ENCODE measurements around the gene OR5AK2.

GRCh38 chr11:57031556-57031955, 42.8 kb downstream of the OR5AK2 start:
- TF ChIP-seq CTCF (IDR thresholded peaks at IDR 0.05) (no peak), POLR2AphosphoS5 (IDR thresholded peaks at IDR 0.05) (no peak), POLR2A (IDR thresholded peaks at IDR 0.05) (no peak)

Measured in stomach (tissue), 4 donors.